Sigmoid colon (tissue), 7 donors: Measurements from ENCODE around the gene ACOXL. TPM values are rescaled to one million over a fixed set of nuclear protein-coding genes. Genes with fewer than 3 reads are reported as not detected.

Experiments
- DNase-seq: peaks from one replicate; pipeline ENCODE4 v3.0.0-alpha.2; 2019
- H3K27ac ChIP-seq, 4 donors: fragments of 200-600 bp; sonication (generic); one replicate each; pipeline ENCODE4 v1.5.1; 2016 to 2019; ENCODE audit warnings: mild to moderate bottlenecking in 1 of 4
- H3K27me3 ChIP-seq, 3 donors: fragments of 200-600 bp; sonication (generic); one replicate each; pipeline ENCODE4 v1.5.1; 2019; ENCODE audit warnings: mild to moderate bottlenecking in 1 of 3
- H3K36me3 ChIP-seq, 4 donors: fragments of 200-600 bp; sonication (generic); one replicate each; pipeline ENCODE4 v1.5.1; 2016 to 2019
- H3K4me1 ChIP-seq, 4 donors: fragments of 200-600 bp; sonication (generic); one replicate each; pipeline ENCODE4 v1.5.1; 2017 to 2019
- H3K4me3 ChIP-seq, 4 donors: fragments of 200-600 bp; sonication (generic); one replicate each; pipeline ENCODE4 v1.5.1; 2017 to 2019; ENCODE audit warnings: mild to moderate bottlenecking in 2 of 4, moderate library complexity in 1 of 4
- H3K9me3 ChIP-seq, 4 donors: fragments of 200-600 bp in 3 of 4; sonication (generic) in 3 of 4; one replicate each; pipeline versions ENCODE4 v1.5.1 to v1.6.1; 2013 to 2019
- CTCF ChIP-seq, 4 experiments: fragments of 450-650 bp in 3 of 4; fragments of 200-600 bp in 1 of 4; IDR thresholded peaks; one replicate each; pipeline ENCODE4 v1.5.1; 2016 to 2019; ENCODE audit warnings: antibody characterized with exemption in 4 of 4, mild to moderate bottlenecking in 3 of 4, moderate library complexity in 2 of 4
- EP300 ChIP-seq, 4 donors: sonication (generic); formaldehyde crosslinking; IDR thresholded peaks; one replicate each; pipeline ENCODE4 v1.6.1; 2017; ENCODE audit warnings: antibody characterized with exemption in 4 of 4
- POLR2A ChIP-seq, 2 donors: fragments of 450-650 bp; IDR thresholded peaks; one replicate each; pipeline ENCODE4 v1.6.1; 2016; ENCODE audit warnings: antibody characterized with exemption in 2 of 2, mild to moderate bottlenecking in 2 of 2, moderate library complexity in 2 of 2
- POLR2AphosphoS5 ChIP-seq, 4 donors: sonication (generic); formaldehyde crosslinking; IDR thresholded peaks; one replicate each; pipeline ENCODE4 v1.6.1; 2017; ENCODE audit warnings: antibody characterized with exemption in 4 of 4
- WGBS, 2 donors: extraction: QIAGEN DNeasy Blood & Tissue Kit; methylation state at CpG; one replicate each; pipeline ENCODE4 v1.1.7; 2013; 5-methylcytosine and 5-hydroxymethylcytosine counted together
- intact Hi-C: fragments of 100-400 bp; cut with DNase I; formaldehyde crosslinking; loops from one replicate; pipeline ENCODE4 v1.15.1; 2023
- polyA plus RNA-seq, 3 donors: library from polyadenylated mRNA; stranded (reverse); fragments of 200-250 nt; gene quantifications; one replicate each; pipeline ENCODE4 v1.2.3, GENCODE V29; 2013
- total RNA-seq, 4 donors: library from RNA; depleted of rRNA; stranded (reverse); fragments of >200 nt; gene quantifications; one replicate each; pipeline ENCODE4 v1.1.0, GENCODE V29; 2016
- donor health status: healthy with polysubstance abuse.
- donor health status: Bipolar disorder and iron deficiency.
- donor health status: healthy.

The ACOXL gene
- total and polyA plus RNA-seq, 7 donors: 0.45 TPM; not detected in 6

- TF ChIP-seq POLR2AphosphoS5 (IDR thresholded peaks at IDR 0.05): no peak
- TF ChIP-seq POLR2A (IDR thresholded peaks at IDR 0.05): no peak
- TF ChIP-seq EP300 (IDR thresholded peaks at IDR 0.05): no peak
- no peaks in the 10 kb centered on the region for H3K27me3 ChIP-seq
- 80 to 90% methylated on average over 7 of the region's 7 CpGs for WGBS, 2 donors
- no peaks in the 10 kb centered on the region for H3K9me3 ChIP-seq
- no peak overlapping the region for H3K27ac ChIP-seq
- H3K4me1 ChIP-seq: peaks cover 0 to 14% (median 7%) of the 10 kb centered on the region in 4 donors
- no peak overlapping the region for H3K4me3 ChIP-seq
- H3K36me3 ChIP-seq: no peaks in the 10 kb centered on the region
- intact Hi-C loops: no loop called here
- DNase-seq: no peak
Observed at GRCh38 chr2:110946902-110947301, 214.5 kb downstream of the ACOXL start.

GRCh38 chr2:110948027-110948674 lies 215.8 kb downstream of the ACOXL start:
- Histone ChIP-seq H3K9me3 (no peaks in the 10 kb centered on the region), H3K36me3 (no peaks in the 10 kb centered on the region), H3K27me3 (no peaks in the 10 kb centered on the region), H3K4me3 (no peak overlapping the region), H3K27ac (no peak overlapping the region), H3K4me1 (peaks cover 0 to 14% (median 7%) of the 10 kb centered on the region in 4 donors)
- intact Hi-C loops: no loop called here
- WGBS, 2 donors: 50 to 66% methylated on average over 10 of the region's 10 CpGs
- DNase-seq: no peak
- no peak for TF ChIP-seq CTCF (IDR thresholded peaks at IDR 0.05)
- no peak for TF ChIP-seq POLR2AphosphoS5 (IDR thresholded peaks at IDR 0.05)
- TF ChIP-seq EP300 (IDR thresholded peaks at IDR 0.05): no peak
- no peak for TF ChIP-seq POLR2A (IDR thresholded peaks at IDR 0.05)

- WGBS, 2 donors: 91 to 92% methylated on average over 3 of the region's 3 CpGs
- intact Hi-C loops: no loop called here
- H3K27me3 ChIP-seq: no peaks in the 10 kb centered on the region
- H3K4me3 ChIP-seq: no peak overlapping the region
- no peak for DNase-seq
- H3K36me3 ChIP-seq: no peaks in the 10 kb centered on the region
- no peak overlapping the region for H3K27ac ChIP-seq
- no peaks in the 10 kb centered on the region for H3K9me3 ChIP-seq
- TF ChIP-seq POLR2AphosphoS5 (IDR thresholded peaks at IDR 0.05) (no peak), POLR2A (IDR thresholded peaks at IDR 0.05) (no peak), EP300 (IDR thresholded peaks at IDR 0.05) (no peak)
- peaks cover 0 to 14% (median 7%) of the 10 kb centered on the region in 4 donors for H3K4me1 ChIP-seq
Observed at GRCh38 chr2:110950281-110950680, 217.9 kb downstream of the ACOXL start.

GRCh38 chr2:110955045-110955444 lies 222.7 kb downstream of the ACOXL start:
- intact Hi-C loops: no loop called here
- Histone ChIP-seq H3K27me3 (no peaks in the 10 kb centered on the region), H3K4me1 (no peaks in the 10 kb centered on the region), H3K36me3 (no peaks in the 10 kb centered on the region), H3K27ac (no peak overlapping the region), H3K4me3 (no peak overlapping the region), H3K9me3 (no peaks in the 10 kb centered on the region)
- no peak for TF ChIP-seq CTCF (IDR thresholded peaks at IDR 0.05)
- no peak for TF ChIP-seq EP300 (IDR thresholded peaks at IDR 0.05)
- TF ChIP-seq POLR2A (IDR thresholded peaks at IDR 0.05): no peak
- no peak for TF ChIP-seq POLR2AphosphoS5 (IDR thresholded peaks at IDR 0.05)
- 68 to 95% methylated on average over 2 of the region's 2 CpGs for WGBS, 2 donors
- no peak for DNase-seq

- intact Hi-C loops: no loop called here
- WGBS, 2 donors: 78 to 80% methylated on average over 3 of the region's 3 CpGs
- no peak for DNase-seq
Observed at GRCh38 chr2:110955556-110955955, 223.2 kb downstream of the ACOXL start.

More at GRCh38 chr2:110955556-110955955, 223.2 kb downstream of the ACOXL start:
- H3K27ac ChIP-seq: no peak overlapping the region
- H3K4me3 ChIP-seq: no peak overlapping the region
- no peaks in the 10 kb centered on the region for H3K9me3 ChIP-seq
- no peaks in the 10 kb centered on the region for H3K36me3 ChIP-seq
- no peak for TF ChIP-seq CTCF (IDR thresholded peaks at IDR 0.05)
- TF ChIP-seq EP300 (IDR thresholded peaks at IDR 0.05): no peak
- TF ChIP-seq POLR2AphosphoS5 (IDR thresholded peaks at IDR 0.05): no peak
- no peak for TF ChIP-seq POLR2A (IDR thresholded peaks at IDR 0.05)
- H3K27me3 ChIP-seq: no peaks in the 10 kb centered on the region
- no peaks in the 10 kb centered on the region for H3K4me1 ChIP-seq
